Testis (tissue), 2 donors: Measurements from ENCODE around the gene TAF11L11.
"Not testable (repeated sequence)": the region's sequence is repeated elsewhere in the genome, so short reads cannot be mapped to it uniquely, and the experiment has no call there.

Experiments
- CTCF ChIP-seq, 3 experiments: fragments of 450-650 bp in 2 of 3; fragments of 200-600 bp in 1 of 3; sonication (generic) in 1 of 3; IDR thresholded peaks; one replicate each; pipeline ENCODE4 v1.5.1; 2016 to 2019; ENCODE audit warnings: antibody characterized with exemption in 3 of 3, mild to moderate bottlenecking in 2 of 3, moderate library complexity in 1 of 3
- POLR2A ChIP-seq: fragments of 450-650 bp; IDR thresholded peaks from one replicate; pipeline ENCODE4 v1.6.1; 2017; ENCODE audit warnings: antibody characterized with exemption, mild to moderate bottlenecking, moderate library complexity

GRCh38 chr5:17610092-17610491, 6.1 kb downstream of the TAF11L11 start, which contains the start of gene TAF11L12:
- not testable (repeated sequence) for TF ChIP-seq CTCF (IDR thresholded peaks at IDR 0.05); POLR2A
